Motor neuron (in vitro differentiated cells): ENCODE measurements around the gene ARHGAP42. TPM values are rescaled to one million over a fixed set of nuclear protein-coding genes. Genes with fewer than 3 reads are reported as not detected.

Source experiments
- ATAC-seq, 8 experiments: fragments of 200-7000 bp; cut with Tn5 transposase; replicated peaks in 6 of 8; 2 replicates each; pipeline ENCODE4 v1.8.0; 2021; ENCODE audit warnings: mild to moderate bottlenecking in 8 of 8, moderate library complexity in 8 of 8
- H3K27ac ChIP-seq, 2 donors: fragments of 250-450 bp; sonication (Bioruptor Pico); 2 replicates each; pipeline ENCODE4 v1.9.0; 2021; ENCODE audit warnings: antibody characterized with exemption in 2 of 2, mild to moderate bottlenecking in 2 of 2, moderate library complexity in 1 of 2
- H3K4me1 ChIP-seq, 2 donors: fragments of 250-450 bp; sonication (Bioruptor Pico); replicated peaks in 1 of 2; 2 replicates each; pipeline ENCODE4 v1.6.1; 2021; ENCODE audit warnings: antibody characterized with exemption in 2 of 2, mild to moderate bottlenecking in 2 of 2, moderate library complexity in 1 of 2
- H3K4me3 ChIP-seq, 5 donors: fragments of 250-450 bp; sonication (Bioruptor Pico); 2 replicates each; pipeline ENCODE4 v1.9.0; 2021; ENCODE audit warnings: antibody characterized with exemption in 5 of 5, mild to moderate bottlenecking in 5 of 5, moderate library complexity in 4 of 5
- WGBS, 10 experiments: fragments of 450-650 bp; shearing (Covaris generic); methylation state at CpG; one replicate each; pipeline ENCODE4 v1.0.0; 2022; 5-methylcytosine and 5-hydroxymethylcytosine counted together
- in situ Hi-C, 9 experiments: fragments of 400-800 bp; cut with MboI; loops; one replicate each; pipeline ENCODE4 v1.15.0; 2021; ENCODE audit warnings: low sequenced_read_pairs in 9 of 9, low pct_unique_long_range_greater_than_20kb in 2 of 9; ENCODE audit not compliant: unreplicated experiment in 9 of 9
- total RNA-seq, 8 experiments: library from RNA; unstranded; fragments of 300-600 nt; gene quantifications; 2 replicates each; pipeline versions ENCODE4 v1.2.3 to v1.2.4, GENCODE V29; 2022

The ARHGAP42 gene
- total RNA-seq, 8 experiments from 2014 or later = 2.7 to 29.7 (median 10.0) TPM

DNA sequence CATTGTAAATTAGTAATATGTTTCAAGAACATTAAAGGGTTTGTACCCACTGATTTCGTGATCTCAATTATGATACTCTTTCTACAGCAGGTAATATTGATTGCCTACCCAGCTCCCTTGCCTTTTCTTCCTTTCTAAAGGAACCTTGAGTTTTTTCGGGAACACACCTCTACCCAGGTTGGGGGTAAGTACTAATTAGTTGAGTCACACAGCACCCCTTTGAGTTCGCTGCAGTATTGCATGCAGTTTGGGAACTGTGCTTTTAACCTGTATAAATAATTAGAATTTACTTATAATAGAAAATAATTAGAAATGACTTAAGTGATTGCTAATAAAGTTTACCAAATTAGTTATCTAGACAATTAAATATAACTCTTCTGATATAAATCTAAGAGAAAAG, 24.9 kb downstream of the ARHGAP42 start:
- Histone ChIP-seq H3K4me1 (peaks cover 3% of the 10 kb centered on the region in 2 donors), H3K4me3 (no peak overlapping the region), H3K27ac (no peak overlapping the region)
- ATAC-seq = no peak
- in situ Hi-C loops = no loop called here
- 85 to 100% (median 94%) methylated on average over 1 to 3 of the region's 3 CpGs; no CpG with 5 or more reads in 2 of the 10 experiments for WGBS, 10 experiments

GRCh38 chr11:100712583-100712982, 25.5 kb downstream of the ARHGAP42 start:
- 60 to 100% (median 90%) methylated on average over 1 to 3 of the region's 3 CpGs; no CpG with 5 or more reads in 3 of the 10 experiments for WGBS, 10 experiments
- Histone ChIP-seq H3K4me3 (no peak overlapping the region), H3K4me1 (peaks cover 3% of the 10 kb centered on the region in 2 donors), H3K27ac (no peak overlapping the region)
- in situ Hi-C loops = no loop called here
- no peak for ATAC-seq

DNA sequence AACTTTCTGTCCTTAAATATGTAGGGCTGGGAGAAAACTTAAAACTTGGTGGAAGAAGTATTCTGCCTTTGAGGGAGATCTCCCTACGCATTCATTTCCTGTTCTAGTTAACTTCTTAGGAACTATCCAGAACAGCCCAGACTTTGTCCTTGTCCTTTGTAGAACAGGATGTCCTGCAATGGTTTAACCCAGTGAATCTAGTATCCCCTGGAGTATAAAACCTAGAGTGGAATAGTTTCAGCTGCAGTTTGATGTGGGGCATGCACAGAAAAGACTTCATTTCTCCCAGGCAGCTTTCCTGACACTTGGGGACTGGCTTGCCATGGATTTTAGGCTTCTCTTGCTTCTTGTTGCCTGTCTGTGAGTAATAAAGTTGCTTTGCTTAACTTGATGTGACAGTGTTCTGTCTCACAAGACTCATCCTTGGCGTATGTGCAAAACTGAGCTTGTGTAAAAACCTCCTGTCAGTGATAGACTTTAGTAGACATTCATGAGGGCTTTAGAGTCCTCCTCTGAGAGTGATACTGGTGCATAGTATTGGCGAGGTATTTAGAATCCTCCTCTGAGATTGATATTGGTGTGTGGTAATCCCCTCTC, 28.2 kb downstream of the ARHGAP42 start:
- ATAC-seq = no peak
- H3K27ac ChIP-seq = no peak overlapping the region
- 67 to 100% (median 88%) methylated on average over 1 to 2 of the region's 3 CpGs; no CpG with 5 or more reads in 2 of the 10 experiments for WGBS, 10 experiments

DNA sequence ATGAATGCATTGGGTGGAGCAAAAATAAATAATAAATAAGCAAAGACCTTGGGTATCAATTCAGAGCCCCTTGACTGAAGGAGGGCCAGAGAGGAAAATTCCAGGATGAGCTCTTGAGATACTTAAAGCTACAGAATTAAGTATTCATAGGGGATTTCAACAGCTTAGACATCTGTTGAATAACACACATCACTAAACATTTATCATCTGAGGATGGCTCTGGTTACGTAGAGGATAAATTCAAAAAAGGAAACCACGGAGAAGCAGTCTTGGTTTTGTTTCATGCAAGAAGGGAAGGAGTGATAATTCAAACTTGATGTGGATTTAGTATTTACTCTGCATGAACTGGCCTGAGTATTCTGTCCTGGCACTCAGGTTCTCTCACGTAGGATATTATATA, 29.8 kb downstream of the ARHGAP42 start:
- Histone ChIP-seq H3K27ac (no peak overlapping the region), H3K4me1 (peaks cover 9 to 12% of the 10 kb centered on the region in 2 donors), H3K4me3 (no peak overlapping the region)
- 39 to 100% (median 87%) methylated on average over 1 to 3 of the region's 3 CpGs for WGBS, 10 experiments
- in situ Hi-C loops = no loop called here
- no peak for ATAC-seq

More for the DNA sequence above, 28.2 kb downstream of the ARHGAP42 start:
- Histone ChIP-seq H3K4me1 (peaks cover 9 to 12% of the 10 kb centered on the region in 2 donors), H3K4me3 (no peak overlapping the region)
- in situ Hi-C loops = no loop called here

DNA sequence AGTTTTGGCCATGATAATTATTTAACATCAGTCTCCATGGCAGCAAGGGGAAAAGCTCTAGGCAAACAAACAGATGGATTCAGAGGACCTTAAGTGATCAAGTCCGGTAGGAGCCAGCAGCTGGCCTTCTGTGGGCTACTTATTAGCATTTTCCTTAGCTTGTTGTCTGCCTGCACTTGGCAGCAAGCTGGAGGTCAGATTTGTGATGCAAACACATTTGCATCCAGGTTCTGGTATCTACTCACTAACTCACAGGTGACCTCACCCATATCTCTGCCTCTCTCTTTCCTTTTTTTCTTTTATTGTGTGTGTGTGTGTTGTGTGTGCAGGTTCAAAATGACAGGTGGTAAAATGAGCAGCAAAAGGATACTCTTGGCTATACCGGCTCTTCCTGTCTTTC, 32.3 kb downstream of the ARHGAP42 start:
- ATAC-seq = peak; percentile 82 to 97 (median 92)
- no peak overlapping the region for H3K4me3 ChIP-seq
- H3K27ac ChIP-seq = peak overlapping the region in 1 of 2 donors; percentile 15
- in situ Hi-C loops = no loop called here
- 0% methylated on average over 1 of the region's 2 CpGs; no CpG with 5 or more reads in 3 of the 10 experiments for WGBS, 10 experiments
- H3K4me1 ChIP-seq = peaks cover 9 to 12% of the 10 kb centered on the region in 2 donors

- in situ Hi-C loops = no loop called here
- WGBS, 10 experiments = 27 to 71% (median 49%) methylated on average over 1 to 3 of the region's 3 CpGs; no CpG with 5 or more reads in 2 of the 10 experiments
- H3K27ac ChIP-seq = peak overlapping the region in 1 of 2 donors; percentile 15
- peak; percentile 74 to 92 (median 78) for ATAC-seq
- no peak overlapping the region for H3K4me3 ChIP-seq
- H3K4me1 ChIP-seq = peaks cover 9 to 12% of the 10 kb centered on the region in 2 donors
These were observed 32.7 kb downstream of the ARHGAP42 start for GRCh38 chr11:100719809-100720221.

DNA sequence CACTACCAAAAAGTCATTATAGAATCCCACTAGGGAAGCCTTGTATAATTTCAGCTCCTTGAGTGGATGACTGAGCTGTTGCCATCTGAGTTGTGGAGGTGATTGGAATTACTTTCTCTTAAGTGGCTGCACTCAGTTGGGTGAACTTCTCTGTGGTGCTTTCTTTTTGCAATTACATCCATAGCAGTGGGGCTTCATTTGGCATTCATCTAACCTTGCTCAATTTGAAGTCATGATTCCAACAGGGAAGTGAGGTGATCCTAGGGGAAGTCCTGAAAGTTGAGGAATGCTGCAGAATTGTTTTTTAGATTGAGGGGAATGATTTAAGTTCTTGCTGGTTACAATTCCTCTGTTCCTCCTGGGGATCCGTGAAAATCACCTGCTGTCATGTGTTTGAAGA, 39.6 kb downstream of the ARHGAP42 start:
- H3K4me3 ChIP-seq = no peak overlapping the region
- in situ Hi-C loops = no loop called here
- no peak overlapping the region for H3K27ac ChIP-seq
- WGBS, 10 experiments = 8 to 60% (median 28%) methylated on average over 1 of the region's 1 CpG; no CpG with 5 or more reads in 4 of the 10 experiments
- ATAC-seq = no peak
- no peaks in the 10 kb centered on the region for H3K4me1 ChIP-seq

- peak in 6 of 8 experiments; percentile 60 to 98 (median 89) for ATAC-seq
- Histone ChIP-seq H3K27ac (no peak overlapping the region), H3K4me1 (no peaks in the 10 kb centered on the region), H3K4me3 (no peak overlapping the region)
- in situ Hi-C loops = no loop called here
- WGBS, 10 experiments = 34 to 100% (median 87%) methylated on average over 1 to 7 of the region's 9 CpGs; no CpG with 5 or more reads in 1 of the 10 experiments
These were observed 40.3 kb downstream of the ARHGAP42 start for GRCh38 chr11:100727410-100727809.

DNA sequence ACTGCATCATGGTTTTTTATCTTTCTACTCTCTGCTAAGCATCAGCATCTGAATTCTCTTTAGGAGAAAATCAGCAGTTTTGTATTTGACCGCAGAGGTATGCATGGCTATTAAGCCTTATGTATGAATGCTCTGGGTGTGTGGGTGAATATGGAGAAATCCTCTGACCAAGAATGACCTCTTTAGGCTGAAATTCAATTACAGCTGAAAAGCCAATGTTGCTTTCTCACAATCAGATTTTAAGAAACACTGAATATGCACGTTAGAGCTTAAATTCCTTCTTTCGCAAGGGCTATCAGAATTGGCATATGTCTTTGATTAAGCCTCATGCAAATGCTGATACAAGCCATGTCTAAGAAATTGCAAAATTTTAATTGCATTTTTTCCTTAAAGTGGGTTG, 43.2 kb downstream of the ARHGAP42 start:
- Histone ChIP-seq H3K4me1 (no peaks in the 10 kb centered on the region), H3K4me3 (no peak overlapping the region), H3K27ac (no peak overlapping the region)
- peak in 3 of 8 experiments; percentile 92 to 95 (median 94) for ATAC-seq
- in situ Hi-C loops = no loop called here
- 0 to 100% (median 61%) methylated on average over 1 to 3 of the region's 3 CpGs for WGBS, 10 experiments

- Histone ChIP-seq H3K4me3 (no peak overlapping the region), H3K27ac (no peak overlapping the region), H3K4me1 (no peaks in the 10 kb centered on the region)
- in situ Hi-C loops = no loop called here
- no peak for ATAC-seq
- 63 to 100% (median 100%) methylated on average over 1 of the region's 1 CpG; no CpG with 5 or more reads in 3 of the 10 experiments for WGBS, 10 experiments
These were observed 44.4 kb downstream of the ARHGAP42 start for GRCh38 chr11:100731471-100731870.

- no peak overlapping the region for H3K27ac ChIP-seq
- no peak overlapping the region for H3K4me3 ChIP-seq
- no peaks in the 10 kb centered on the region for H3K4me1 ChIP-seq
- in situ Hi-C loops = no loop called here
- no peak for ATAC-seq
These were observed 45.9 kb downstream of the ARHGAP42 start for GRCh38 chr11:100732949-100733348.

GRCh38 chr11:100734743-100735527, 47.8 kb downstream of the ARHGAP42 start:
- no peak overlapping the region for H3K27ac ChIP-seq
- in situ Hi-C loops = no loop called here
- H3K4me3 ChIP-seq = no peak overlapping the region
- 67 to 100% (median 83%) methylated on average over 1 of the region's 1 CpG; no CpG with 5 or more reads in 3 of the 10 experiments for WGBS, 10 experiments
- no peak for ATAC-seq
- peaks cover 0 to 2% of the 10 kb centered on the region in 2 donors for H3K4me1 ChIP-seq

DNA sequence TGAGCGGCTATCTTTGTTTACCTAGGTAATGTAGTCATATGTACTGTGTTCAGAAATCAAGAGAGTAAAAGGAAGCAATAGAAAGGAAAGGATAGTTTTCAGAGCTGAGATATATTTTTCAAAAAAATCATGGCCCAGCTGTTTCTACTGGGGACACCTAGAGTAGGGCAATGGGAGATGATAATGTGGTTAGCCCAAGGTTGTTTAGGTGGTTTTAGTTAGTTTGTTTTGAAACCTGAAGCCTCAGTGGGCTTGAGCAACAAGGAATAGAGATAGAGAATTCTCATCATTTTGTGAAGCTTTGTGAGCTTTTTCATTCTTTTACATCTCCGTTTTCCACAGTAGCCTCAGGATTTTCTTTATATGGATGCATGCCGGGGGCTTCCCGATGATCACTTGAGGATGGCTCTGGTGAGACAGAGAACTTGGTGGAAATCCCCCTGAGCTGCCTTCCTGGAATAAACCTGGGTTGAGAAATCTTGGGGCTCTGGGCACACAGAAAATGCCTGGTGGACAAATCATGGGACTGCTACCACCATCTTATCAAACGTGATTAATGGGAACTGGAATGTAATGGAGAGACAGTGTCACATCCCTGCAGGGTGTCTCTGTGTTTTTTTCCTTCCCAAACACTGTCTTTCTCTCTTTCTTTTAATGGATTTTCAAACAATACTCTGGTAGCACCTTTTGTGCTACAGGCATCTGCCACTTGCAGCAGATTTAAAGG, 49.0 kb downstream of the ARHGAP42 start:
- H3K27ac ChIP-seq = no peak overlapping the region
- no peak for ATAC-seq
- in situ Hi-C loops = no loop called here
- 76 to 100% (median 94%) methylated on average over 2 to 5 of the region's 5 CpGs; no CpG with 5 or more reads in 1 of the 10 experiments for WGBS, 10 experiments
- peaks cover 0 to 2% of the 10 kb centered on the region in 2 donors for H3K4me1 ChIP-seq
- H3K4me3 ChIP-seq = no peak overlapping the region
